ENCODE data around the gene LCK.
A peak's percentile ranks its signal among the peaks of the same experiment; 100 is the strongest.
"Not testable (repeated sequence)": the region's sequence is repeated elsewhere in the genome, so short reads cannot be mapped to it uniquely, and the experiment has no call there.

Gene LCK

DNA sequence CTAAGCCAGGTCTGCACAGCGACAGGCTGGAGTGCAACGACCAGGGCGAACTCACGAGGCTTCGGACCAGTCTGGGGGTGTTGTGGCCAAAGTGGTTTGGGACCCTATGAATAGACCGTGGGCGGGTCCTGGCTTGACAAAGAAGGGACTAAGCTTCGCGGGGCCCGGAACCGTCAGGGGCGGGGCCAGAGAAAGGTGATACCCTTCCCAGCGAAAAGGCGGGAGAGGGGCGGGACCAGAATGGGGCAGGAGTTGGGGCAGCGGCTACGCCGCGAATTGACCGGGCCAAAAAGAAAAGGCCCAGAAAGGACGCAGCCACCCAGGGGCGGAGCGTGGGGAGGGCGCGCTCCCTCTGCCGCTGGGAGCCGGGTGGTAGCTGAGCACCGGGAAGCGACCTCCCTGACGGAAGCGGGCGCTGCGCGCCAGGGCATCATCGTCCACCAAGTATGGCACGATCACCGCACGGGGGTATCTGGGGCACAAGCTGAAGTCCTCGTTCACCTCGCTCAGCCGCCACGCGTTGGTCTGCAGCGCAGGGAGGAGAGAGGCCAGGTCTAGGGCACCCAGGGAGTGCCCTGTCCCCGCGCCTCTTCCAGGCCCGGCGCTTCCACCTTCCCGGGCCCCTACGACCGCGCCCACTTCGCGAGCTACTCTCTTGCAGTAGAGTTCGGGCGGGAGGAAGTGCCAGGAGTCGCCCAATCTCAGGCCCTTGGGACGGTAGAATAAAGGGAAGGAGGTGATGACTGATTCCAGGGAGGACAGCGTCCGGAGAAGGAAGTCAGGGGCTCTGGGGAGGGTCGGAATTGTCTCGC lies 10.7 kb upstream of the LCK start:
- DNase-seq: no peak

GRCh38 chr1:32241001-32241763 lies 9.9 kb upstream of the LCK start:
- peak; percentile 39 for DNase-seq

- no peak for DNase-seq
Observed at GRCh38 chr1:32242341-32242851, 8.7 kb upstream of the LCK start.

DNA sequence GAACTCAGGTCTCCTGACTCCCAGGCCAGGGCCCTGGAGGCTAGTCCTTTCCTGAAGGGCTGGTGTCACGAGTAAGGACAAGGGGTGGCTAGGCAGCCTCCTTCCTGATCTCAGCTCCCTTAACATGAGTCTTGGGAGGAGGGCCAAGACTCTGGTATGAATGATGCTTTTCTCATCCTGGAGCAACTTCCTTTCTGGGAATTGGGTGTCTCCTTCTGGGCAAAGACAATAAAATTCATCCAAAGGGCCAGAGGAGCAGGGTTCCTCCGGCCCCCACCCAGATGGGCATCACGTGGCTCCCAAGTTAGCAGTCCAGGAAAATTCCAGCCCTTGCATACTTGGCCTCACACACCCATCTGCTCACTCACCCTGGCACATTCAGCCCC lies 4.2 kb upstream of the LCK start, which contains the start of gene FAM167B:
Gene FAM167B (plus strand): TSS at position 335 of the 386 bp plus-strand sequence. CDS start 200 bp downstream, outside the sequence.
- DNase-seq: peak; percentile 67

DNA sequence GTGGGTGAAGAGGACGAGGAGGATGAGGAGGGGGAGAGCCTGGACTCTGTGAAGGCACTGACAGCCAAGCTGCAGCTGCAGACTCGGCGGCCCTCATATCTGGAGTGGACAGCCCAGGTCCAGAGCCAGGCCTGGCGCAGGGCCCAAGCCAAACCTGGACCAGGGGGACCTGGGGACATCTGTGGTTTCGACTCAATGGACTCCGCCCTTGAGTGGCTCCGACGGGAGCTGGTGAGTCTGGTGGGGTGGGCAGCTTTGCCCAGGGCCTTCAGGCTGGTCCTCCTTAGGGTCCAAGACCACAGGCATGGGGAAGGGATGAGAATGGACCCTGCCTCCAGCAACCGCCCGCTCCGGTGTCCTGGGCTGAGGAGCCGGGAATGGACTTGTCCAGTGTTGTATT lies 3.6 kb upstream of the LCK start:
- no peak for DNase-seq

GRCh38 chr1:32247983-32248889 lies 2.8 kb upstream of the LCK start:
- DNase-seq: peak; percentile 47

DNA sequence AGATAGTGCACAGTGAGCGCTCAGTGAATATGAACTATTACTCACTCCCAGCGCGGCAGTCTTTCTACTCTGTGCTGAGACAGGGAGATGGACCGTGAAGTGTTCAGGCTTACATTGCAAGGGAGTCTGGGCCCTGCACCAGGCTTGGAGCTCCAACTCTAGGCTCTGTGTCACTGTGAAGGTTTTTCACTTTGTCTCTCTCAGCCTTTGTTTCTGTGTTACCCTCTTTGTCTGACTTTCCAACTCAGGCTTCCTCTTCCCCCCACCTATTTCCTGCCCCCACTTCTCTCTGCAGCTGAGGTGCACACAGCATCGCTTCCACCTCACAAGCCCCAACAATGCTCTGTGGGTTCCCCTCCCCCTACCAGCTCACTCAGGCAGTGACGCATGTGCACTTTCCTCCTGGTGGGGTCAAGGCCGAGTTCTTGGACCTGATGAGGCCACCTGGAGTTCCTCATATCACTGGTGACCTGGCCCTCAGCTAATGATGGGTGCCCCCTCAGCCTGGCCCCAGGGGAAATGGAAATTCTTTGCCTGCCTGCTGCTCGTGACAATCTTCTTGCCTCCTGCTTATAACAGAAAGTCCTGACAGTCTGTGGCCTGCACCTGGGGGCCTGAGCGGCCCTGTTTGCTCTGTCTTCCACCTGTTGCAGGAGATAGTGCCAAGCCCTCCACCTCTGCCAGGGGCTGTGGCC lies 1.1 kb upstream of the LCK start:
- DNase-seq: peak; percentile 23

DNA sequence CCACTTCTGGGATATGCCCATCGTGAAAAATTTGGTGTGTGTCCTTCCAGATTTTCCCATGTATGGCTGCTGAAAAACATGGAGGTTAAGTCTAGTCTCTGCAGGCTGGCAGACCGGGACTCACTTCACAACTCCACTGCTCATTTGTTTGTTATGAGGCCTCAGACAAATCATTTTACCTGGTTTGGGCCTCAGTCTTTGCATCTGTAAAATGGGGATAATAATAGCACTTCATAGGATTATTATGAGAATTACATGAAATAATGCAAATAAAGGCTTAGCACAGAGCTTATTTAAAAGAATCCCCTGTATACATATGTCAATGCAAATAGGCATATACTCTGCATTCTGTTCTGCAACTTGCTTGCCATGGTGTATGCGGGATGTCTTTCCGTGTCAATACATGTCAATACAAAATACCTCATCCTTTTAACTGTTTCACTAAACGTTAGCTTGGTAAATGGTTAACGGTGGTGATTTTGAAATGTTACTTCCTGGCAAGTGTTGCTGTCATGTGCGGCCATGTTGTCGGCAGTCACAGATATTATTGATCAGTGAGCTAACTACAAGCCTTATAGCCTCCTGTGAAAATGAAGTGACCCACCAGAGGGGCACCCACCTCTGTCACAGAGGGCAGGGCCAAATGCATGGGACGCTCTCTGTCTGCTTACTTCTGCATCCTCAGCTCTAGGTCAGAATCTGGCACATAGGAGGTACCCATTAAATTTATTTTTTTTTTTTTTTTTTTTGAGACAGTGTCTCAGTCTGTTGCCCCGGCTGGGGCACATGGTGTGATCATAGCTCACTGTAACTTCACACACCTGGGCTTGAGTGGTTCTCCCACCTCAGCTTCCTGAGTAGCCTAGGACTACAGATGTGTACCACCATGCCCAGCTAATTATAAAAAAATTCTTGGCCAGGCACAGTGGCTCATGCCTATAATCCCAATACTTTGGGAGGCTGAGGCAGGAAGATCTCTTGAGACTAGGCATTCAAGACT lies 4.3 kb downstream of the LCK start:
- DNase-seq: no peak

DNA sequence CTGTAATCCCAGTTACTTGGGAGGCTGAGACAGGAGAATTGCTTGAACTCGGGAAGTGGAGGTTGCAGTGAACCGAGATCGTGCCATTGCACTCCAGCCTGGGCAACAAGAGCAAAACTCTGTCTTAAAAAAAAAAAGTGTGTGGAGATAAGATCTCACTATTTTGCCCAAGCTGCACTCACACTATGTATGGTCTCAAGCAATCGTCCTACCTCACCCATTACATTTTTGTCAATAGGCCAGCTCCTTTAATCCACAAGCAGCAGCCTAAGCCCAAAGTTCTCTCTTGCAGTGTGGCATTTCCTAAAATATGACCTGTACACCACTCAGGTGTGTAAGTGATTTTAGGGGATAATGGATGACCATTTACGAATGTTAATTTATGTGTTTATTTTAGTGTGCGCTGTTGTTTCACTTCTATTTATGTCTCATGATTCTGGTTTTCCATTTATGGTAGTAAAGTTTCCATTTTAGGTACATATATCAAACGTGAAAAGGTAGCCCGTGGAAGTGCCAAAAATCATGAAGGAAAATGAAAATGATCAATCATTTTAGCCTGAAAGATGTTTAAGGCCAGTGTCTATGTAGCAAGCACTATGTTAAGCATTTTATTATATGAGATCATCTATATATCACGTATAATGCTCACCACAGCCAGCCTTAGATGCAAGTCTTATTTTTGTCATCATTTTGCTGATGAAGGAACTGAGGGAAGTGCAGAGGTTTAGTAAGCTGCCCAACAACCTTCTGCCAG lies 5.6 kb downstream of the LCK start:
- no peak for DNase-seq

- no peak for DNase-seq
Observed at GRCh38 chr1:32257227-32257508, 6.1 kb downstream of the LCK start.

DNA sequence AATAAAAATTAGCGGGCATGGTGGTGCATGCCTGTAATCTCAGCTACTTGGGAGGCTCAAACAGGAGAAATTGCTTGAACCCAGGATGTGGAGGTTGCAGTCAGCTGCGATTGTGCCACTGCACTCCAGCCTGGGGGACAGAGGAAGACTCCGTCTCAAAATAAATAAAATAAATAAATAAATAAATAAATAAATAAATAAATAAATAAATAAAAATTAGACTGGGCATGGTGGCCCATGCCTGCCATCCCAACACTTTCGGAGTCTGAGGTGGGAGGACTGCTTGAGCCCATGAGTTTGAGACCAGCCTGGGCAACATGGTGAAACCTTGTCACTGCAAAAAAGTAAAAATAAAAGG lies 12.2 kb downstream of the LCK start:
- not testable (repeated sequence) for DNase-seq

DNA sequence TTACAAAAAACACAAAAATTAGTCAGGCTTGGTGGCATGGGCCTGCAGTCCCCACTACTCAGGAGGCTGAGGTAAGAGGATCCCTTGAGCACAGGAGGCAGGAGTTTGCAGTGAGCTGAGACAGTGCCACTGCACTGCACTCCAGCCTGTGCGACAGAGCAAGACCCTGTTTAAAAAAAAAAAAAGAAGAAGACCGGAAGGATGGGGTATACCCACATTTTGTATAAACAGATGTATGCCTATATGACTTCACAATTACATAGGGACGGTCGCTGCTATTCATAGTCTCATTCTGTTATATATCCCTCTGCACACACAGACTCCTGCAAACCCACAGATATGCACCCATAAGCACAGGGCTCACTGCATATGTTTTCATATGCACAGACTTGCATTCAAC lies 12.7 kb downstream of the LCK start:
- DNase-seq: no peak

DNA sequence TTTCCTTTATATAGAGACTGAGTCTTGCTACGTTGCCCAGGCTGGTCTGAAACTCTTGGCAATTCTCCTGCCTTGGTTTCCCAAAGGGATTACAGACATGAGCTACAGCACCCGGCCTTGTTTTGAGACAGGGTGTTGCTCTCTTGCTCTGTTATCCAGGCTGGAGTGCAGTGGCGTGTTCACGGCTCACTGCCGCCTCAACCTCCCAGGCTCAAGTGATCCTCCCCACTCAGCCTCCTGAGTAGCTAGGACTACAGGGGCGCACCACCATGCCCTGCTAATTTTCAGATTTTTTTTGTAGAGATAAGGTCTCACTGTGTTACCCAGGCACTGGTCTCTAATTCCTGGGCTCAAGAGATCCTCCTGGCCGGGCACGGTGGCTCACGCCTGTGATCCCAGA lies 14.8 kb downstream of the LCK start:
- DNase-seq: no peak

DNA sequence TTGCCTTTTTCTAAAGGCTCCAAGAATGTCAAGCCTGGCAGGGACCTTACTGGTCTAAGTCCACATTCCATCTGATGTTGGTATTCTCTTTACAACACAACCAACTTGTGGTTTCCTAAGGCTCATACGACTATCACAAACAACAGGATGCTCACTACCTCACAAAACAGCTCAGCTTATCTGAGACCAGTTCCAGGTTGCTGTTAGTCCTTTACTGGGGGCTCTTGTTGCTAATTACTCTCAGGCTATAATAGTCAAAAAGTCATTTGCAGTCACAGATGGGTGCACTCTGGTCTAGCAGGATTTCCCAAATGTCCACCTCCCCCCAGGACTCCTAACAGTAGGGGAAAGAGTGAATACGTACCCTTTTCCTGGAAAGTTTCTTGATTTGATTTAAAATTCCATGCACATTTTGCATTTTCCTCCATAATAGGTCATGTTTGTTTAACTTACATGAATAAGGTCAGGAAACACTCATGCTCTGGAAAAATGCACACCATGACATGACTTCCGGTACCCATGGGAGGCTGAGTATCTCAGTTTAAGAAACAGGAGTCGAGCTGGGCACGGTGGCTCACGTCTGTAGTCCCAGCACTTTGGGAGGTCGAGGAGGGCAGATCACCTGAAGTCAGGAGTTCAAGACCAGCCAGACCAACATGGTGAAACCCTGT lies 16.0 kb downstream of the LCK start:
- DNase-seq: peak; percentile 51

- DNase-seq: no peak
Observed at GRCh38 chr1:32269744-32270143, 18.7 kb downstream of the LCK start.

DNA sequence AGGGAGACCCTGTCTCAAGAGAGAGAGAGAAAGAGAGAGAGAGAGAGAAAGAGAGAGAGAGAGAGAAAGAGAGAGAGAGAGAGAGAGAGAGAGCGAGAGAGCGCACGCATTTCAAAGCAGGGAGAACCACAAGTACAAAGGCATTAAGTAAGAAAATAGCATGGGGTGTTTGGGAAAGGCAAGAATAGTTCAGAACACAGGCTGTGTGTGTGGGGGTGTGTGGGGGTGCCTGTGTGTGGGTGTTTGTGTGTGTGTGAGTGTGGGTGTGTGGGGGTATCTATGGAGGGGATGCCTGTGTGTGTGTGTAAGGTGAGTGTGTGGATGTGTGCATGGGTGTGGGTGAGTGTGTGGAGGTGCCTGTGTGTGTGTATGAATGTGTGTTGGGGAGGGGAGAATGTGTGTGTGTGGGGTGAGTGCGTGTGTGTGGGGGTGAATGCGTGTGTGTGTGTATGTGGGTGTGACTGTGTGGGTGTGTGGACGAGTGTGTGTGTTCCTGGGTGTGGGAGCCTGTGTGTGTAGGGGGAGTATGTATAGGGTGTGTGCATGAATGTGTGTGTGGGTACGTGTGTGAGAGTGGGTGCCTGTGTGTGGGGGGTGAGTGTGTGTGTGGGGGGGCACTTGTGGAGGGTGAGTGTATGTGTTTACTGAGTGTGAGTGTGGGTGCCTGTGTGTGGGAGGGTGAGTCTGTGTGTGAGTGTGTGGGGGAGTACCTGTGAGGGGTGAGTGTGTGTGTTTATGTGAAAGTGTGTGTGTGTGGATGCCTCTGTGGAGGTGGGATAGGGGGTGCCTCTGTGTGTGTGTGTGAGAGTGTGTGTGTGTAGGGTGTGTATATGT lies 21.7 kb downstream of the LCK start:
- no peak for DNase-seq

DNA sequence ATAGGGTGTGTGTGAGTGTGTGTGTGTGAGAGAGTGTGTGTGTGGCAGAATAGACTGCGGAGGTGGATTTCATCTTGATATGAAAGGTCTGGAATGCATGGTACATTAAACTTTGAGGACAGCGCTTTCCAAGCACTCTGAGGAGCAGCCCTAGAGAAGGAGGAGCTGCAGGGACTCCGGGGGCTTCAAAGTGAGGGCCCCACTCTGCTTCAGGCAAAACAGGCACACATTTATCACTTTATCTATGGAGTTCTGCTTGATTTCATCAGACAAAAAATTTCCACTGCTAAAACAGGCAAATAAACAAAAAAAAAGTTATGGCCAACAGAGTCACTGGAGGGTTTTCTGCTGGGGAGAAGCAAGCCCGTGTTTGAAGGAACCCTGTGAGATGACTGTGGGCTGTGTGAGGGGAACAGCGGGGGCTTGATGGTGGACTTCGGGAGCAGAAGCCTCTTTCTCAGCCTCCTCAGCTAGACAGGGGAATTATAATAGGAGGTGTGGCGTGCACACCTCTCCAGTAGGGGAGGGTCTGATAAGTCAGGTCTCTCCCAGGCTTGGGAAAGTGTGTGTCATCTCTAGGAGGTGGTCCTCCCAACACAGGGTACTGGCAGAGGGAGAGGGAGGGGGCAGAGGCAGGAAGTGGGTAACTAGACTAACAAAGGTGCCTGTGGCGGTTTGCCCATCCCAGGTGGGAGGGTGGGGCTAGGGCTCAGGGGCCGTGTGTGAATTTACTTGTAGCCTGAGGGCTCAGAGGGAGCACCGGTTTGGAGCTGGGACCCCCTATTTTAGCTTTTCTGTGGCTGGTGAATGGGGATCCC lies 22.5 kb downstream of the LCK start:
- DNase-seq: no peak

Data from fibroblast of skin of right quadriceps (primary cell).